ENCODE data around the gene KATNB1. TPM values are rescaled to one million over a fixed set of nuclear protein-coding genes. Genes with fewer than 3 reads are reported as not detected.
"Not testable (repeated sequence)": the region's sequence is repeated elsewhere in the genome, so short reads cannot be mapped to it uniquely, and the experiment has no call there.

KATNB1 gene
- total RNA-seq, 1 donor from 2014 or later = 8.4 TPM

DNA sequence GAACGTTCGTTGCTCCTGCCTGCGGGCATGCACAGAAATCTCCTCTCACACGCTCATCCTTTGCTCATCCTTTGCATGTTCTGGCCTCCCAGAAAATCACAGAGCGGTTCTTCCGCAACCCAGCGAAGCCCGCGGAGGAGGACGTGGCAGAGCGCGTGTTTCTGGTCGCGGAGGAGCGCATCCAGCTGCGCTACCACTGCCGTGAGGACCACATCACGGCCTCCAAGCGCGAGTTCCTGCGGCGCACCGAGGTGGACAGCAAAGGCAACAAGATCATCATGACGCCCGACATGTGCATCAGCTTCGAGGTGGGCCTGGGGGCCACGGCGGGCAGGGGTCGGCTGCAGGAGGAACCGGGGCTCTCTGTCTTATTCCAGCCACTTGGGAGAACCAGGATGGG is 9.6 kb upstream of the KATNB1 start:
- no peak for DNase-seq (ENCODE audit: low spot score)

DNA sequence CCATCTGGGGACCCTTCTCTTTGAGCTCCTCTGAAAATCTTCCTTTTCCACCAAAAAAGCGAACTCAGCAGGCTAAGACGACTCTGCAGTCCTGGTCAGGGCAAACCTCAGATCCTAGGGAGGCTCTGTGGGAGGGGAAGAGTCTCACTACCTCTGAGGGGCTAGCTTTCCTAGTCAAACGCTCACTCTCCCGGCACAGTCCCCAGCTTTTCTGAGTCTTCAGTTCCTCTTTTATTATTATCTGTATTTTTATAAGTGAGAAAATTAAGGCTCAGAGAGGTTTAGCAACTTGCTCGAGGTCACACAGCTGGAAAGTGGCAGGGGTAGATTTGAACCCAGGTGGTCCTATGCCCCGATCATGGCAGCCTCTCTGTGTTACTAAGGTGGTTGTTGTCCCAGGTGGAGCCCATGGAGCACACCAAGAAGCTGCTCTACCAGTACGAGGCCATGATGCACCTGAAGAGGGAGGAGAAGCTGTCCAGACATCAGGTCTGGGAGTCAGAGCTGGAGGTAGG is 9.1 kb upstream of the KATNB1 start:
- no peak for DNase-seq (ENCODE audit: low spot score)

DNA sequence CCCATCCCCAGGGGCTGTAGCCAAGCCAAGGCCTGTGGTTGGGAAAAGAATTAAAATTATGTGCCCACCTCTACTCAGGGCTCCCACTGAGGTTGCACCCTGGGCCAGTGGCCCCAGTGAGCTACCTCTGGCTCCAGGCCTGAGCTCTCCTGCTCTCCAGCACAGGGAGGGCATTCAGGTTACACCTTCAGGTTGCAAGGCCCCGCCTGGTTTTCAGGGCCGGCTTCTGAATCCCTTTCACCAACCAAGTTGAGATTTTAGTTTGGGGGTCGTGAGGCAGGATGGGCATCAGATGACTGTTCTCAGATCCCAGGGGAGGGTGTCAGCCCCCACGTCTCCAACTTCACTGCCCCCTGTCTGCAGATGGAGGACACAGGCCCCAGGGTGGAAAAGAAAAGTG is 8.0 kb upstream of the KATNB1 start:
- DNase-seq (ENCODE audit: low spot score) = no peak

DNA sequence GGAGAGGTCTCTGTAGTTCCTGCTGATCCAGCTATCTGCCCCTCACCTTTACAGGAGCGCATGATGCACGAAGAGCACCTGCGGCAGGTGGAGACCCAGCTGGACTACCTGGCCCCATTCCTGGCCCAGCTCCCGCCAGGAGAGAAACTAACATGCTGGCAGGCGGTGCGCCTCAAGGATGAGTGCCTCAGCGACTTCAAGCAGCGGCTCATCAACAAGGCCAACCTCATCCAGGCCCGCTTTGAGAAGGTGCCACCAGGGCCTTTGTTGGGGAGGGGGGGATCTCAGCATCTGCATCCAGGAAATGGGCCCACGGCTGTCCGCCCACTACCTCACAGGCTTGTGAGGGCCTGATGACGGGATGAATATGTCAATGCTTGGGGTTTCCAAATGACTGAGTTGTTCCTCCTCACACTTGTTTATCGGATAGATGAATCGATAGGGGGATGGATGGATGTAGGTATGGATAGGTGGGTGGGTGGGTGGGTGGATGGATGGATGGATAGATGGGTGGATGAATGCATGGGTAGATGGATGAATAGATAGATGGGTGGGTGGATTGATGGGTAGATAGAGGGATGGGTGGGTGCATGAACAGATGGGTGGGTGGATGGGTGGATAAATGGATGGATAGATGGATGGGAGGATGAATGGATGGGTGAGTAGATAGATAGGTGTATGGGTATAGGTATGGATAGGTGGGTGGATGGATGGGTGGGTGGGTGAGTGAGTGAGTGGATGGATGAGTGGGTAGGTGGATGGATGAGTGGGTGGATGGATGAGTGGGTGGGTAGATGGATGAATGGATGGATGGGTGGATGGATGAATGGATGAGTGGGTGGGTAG is 7.0 kb upstream of the KATNB1 start:
- DNase-seq (ENCODE audit: low spot score) = no peak

DNA sequence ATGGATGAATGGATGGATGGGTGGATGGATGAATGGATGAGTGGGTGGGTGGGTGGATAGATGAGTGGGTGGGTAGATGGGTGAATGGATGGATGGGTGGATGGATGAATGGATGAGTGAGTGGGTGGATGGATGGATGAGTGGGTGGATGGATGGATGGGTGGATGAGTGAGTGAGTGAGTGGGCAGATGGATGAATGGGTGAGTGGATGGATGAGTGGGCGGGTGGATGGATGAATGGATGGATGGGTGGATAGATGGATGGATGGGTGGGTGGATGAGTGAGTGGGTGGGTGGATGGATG is 6.4 kb upstream of the KATNB1 start:
- DNase-seq (ENCODE audit: low spot score) = no peak

DNA sequence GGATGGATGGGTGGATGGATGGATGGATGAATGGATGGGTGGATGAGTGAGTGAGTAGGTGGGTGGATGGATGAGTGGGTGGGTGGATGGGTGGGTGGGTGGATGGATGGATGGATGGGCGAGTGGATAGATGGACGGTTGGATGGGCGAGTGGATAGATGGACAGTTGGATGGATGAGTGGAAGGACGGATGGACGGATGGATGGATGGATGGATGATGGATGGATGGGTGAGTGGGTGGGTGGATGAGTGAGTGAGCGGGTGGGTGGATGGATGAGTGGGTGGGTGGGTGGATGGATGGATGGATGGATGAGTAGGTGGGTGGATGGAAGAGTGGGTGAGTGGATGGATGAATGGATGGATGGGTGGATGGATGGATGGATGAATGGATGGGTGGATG is 5.7 kb upstream of the KATNB1 start:
- not testable (repeated sequence) for DNase-seq (ENCODE audit: low spot score)

DNA sequence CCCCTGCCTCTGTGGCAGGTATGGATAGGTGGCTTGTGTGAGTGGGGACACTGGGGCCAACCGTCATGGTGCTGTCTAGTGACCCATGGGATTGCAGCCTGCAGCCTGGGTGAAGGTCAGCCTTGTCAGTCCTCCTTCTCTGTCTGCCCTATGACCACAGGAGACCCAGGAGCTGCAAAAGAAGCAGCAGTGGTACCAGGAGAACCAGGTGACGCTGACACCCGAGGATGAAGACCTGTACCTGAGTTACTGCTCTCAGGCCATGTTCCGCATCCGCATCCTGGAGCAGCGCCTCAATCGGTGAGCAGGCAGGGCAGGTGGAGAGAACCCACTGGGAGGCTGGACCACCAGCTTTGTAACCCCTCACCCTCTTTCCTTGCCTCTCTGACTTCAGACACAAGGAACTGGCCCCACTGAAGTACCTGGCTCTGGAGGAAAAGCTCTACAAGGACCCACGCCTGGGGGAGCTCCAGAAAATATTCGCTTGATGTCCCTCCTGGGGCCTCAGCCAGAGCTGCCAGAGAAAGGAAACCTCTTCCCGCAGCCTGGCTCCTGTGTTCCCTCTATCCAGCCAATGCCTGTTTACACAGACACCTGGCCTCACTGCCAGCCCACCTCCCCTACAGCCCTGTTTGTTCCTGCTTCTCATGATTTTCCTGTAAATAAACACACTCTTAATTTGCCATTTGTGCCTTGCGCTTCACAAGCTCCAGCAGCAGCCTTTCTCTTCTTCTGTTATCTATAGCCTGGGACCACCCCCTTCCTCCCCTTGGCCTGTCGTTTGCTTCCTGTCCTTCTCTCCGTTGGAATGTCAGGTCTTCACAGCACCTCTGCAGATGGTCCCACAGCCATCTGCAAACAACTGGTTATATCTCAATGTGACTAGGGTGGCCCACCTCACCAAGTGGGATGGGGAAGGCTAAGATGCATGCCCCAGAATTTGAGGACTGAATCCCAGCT is 4.5 kb upstream of the KATNB1 start:
- DNase-seq (ENCODE audit: low spot score) = no peak

DNA sequence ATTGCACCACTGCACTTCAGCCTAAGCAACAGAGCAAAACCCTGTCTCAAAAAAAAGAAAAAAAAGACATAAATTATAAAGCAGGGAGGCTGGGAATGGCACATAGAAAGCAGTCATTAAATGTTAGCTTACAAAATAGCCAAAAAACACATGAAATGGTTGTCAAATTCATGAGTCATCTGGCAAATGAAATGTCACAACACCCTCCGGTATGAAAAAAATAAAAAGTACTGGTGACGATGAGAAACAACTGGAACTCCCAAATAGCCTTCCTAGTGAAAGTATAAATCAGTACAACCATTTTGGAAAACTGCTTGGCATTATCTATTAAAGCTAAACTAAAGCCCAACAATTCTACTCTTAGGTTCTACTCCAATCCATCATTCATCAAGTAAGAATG is 3.5 kb upstream of the KATNB1 start:
- DNase-seq (ENCODE audit: low spot score) = no peak

DNA sequence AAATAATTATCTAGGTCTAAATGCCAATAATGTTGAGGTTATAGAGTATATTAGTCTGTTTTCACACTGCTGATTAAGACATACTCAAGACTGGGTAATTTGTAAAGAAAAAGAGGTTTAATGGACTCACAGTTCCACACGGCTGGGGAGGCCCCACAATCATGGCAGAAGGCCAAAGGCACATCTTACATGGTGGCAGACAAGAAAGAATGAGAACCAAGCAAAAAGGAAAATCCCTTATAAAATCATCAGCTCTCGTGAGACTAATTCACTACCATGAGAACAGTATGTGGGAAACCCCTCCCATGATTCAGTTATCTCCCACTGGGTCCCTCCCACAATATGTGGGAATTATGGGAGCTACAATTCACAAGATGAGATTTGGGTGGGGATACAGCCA is 2.9 kb upstream of the KATNB1 start:
- DNase-seq (ENCODE audit: low spot score) = no peak

DNA sequence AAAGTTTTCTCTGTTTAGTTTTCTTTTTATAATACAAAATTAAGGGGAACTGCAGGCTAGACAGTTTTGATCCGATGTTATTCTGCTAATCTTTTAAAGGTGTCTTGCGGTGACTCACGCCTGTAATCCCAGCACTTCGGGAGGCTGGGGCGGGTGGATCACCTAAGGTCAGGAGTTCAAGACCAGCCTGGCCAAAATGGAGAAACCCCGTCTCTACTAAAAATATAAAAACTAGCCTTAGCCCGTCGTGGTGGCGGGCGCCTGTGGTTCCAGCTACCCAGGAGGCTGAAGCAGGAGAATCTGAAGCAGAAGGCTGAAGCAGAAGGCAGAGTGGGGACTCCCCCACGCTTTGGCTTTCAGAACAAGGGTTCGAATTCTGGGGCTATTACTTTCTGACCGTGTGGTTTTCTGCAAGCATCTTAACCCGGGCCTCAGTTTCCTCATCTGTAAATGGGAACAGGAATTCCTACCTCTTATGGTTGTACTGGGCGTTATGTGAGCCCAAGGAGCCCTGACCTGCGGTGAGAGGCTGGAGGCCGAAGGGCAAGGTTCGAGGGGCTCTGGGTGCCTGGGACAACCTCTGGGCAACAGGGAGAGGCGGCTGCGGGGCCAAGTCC is 1.2 kb upstream of the KATNB1 start:
- DNase-seq (ENCODE audit: low spot score) = no peak

DNA sequence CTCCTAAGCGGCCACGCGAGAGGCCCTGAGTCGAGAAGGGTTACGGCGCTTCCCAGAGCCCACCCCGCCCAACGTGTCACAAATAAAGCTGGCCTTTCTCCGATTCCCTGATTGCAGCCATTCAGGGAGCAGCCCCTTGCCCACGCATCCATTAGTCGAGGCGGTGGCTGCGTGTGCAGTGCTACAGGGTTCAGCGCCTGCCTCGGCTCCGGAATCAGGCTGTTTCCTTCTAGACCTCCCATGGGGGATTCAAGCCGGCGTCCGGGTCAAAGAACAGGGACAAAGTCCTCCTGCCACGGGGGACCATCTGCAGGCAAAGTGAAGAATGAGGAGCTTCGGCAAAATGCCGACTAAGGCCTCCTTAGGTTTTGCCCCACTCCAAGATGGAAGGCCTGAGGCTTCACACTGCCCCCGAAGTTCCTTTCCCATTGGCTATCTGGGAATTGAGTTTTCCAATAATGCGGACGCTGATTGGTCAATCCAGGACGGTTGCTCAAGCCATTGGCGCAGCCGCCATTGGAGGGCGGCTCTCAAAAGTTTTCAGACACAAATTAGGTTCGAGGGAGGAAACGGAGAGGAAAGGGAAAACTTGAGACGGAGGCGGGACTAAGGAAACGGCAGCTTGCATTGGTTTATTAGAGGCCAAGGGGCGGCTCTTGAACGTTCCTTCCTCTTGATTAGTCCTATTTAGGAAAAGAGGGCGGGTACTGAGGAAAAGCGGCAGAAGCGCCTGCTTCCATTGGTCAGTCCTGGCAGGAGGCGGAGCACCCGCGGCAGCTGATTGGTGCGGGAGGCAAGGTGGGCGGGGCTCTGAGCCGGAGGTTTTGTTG is 430 bp upstream of the KATNB1 start:
- DNase-seq (ENCODE audit: low spot score) = peak; percentile 100

DNA sequence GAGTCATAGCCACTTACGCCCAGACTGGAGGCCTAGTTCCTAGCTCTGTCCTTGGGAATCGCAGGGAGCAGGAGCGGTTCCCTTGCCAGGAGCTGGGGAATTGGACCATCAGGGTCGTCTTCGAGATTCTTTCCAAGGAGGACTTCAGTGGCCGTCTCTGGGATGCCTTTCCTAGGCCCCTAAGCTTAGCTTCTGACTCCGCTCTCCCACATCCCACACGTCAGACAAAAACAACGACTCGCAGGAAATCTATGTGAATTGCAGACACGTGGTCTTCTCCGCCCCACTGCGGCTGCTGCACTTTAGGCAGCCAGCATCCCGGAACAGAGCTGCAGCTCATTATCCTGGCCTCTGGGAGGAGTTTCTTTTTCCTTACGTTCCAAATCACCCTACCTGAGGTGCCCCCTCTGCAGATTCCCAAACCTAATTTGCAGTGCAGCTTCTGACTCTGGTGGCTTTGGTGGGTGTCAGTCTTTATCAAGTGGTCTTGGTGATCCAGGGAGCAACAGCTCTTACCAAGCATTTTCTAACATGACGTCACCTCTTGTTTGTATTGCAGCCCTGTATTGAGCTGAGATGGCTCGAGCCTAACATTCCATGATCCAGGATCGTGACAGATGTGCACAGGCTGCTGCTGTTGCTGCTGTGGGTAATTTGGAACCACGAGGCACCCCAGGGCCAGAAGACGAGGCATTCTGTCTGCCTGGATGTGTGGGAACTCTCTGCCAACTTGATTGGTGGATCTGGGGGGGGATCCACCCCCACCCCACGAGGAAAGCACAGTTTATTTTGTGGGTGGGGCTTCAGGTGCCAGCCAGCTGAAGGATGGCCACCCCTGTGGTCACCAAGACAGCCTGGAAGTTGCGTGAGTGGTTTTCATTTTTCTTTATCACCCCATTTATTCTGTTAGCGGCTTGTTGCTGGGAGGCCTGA is 1.1 kb downstream of the KATNB1 start:
- peak; percentile 90 for DNase-seq (ENCODE audit: low spot score)

DNA sequence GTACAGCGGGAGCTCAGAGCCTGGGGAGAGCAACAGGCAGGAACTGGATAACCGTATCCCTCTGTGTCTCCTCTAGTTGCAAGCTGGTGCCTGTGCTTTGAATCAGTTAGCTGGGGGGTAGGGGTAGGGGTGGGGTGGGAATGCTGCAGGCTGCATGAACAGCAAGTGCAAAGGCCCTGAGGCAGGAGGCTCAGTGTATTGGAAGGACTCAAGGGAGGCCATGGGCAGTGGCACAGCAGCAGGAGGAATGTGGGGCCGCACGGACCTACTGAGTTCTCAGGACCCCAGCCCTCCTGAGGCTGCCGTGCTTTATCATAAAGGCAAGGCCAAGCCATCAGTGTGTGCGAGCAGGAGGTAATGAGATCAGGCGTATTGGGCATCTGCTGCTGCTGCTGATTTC is 3.3 kb downstream of the KATNB1 start:
- DNase-seq (ENCODE audit: low spot score) = no peak

DNA sequence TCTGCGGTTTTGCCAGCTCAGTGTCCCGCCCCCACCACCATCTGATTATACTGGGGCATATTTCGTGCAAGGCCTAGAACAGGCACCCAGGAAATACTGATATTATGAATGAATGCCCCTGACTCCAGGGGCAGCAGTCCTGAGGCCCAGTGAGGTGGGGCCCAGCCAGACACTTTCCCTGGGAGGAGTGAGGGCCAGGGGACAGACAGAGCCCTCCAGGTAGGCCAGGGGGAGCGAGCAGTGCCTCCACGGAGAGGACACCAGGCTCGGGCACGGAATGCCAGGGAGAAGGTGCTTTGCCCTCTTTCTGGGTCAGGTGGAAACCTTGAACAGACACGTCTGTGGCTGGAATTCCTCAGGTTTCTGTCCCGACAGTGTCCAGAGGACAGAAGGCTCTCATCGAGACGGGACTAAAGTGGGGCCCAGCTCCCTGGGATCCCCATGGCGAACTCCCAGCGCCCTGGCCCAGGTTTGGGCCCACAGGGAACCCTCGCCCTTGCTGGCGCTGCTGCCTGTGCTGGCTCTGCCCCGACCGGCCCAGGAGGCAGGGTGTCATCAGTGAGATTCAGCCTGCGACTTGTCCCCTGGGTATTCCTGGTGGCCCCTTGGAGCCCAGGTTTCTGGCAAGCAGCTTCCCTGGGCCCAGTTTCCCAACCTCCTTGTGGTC is 4.3 kb downstream of the KATNB1 start:
- no peak for DNase-seq (ENCODE audit: low spot score)

DNA sequence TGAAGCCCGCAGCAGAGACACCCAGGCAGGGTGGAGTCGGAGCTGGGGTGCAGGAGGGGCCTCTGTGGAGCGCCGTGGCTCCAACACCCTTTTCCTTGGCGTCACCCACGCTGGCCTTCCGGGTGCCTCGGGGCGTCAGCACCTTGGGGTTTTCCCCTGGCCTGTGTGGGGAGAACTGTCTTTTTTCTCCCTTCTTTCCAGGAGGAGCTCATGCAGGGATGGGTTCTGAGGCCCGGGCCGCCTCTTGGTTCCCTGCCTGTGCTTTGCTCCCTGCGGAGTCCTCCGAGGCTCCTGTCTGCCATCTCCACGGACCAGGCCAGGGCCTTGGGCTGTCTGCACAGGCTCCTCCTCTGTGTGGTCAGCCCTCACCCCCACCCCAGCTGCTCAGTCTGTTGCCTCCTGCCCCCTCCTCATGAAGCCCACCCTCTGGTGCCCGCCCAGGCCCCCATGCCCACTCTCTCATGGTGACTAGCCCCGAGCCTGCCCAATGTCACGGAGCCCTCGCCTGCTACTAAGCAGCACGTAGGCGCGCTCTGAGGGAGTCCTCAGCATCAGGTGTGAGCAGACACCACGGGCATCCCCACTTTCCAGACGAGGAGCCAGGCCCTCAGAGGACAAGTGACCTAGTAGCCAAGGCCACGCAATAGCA is 5.0 kb downstream of the KATNB1 start:
- DNase-seq (ENCODE audit: low spot score) = no peak

DNA sequence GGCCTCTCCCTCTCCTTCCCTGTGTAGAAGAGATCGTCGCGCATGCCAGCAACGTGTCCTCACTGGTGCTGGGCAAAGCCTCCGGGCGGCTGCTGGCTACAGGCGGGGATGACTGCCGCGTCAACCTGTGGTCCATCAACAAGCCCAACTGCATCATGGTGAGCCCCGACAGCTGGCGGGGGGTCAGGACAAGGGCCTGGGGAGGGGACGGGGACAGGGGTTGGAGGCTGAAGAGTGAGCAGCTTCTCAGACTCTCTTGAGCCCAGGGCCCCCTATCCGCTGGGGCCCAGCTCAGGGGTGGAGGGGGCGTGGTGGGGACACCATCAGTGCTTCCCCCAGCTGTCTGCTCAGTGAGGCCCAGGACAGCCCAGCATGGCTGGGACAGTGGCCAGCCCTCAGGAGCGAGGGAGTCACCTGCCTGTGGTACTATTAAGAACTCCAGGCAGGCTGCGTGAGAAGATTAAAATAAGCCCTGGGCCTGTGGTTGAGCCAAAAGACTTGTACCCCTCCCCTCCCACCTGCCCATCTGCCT is 6.2 kb downstream of the KATNB1 start:
- no peak for DNase-seq (ENCODE audit: low spot score)

DNA sequence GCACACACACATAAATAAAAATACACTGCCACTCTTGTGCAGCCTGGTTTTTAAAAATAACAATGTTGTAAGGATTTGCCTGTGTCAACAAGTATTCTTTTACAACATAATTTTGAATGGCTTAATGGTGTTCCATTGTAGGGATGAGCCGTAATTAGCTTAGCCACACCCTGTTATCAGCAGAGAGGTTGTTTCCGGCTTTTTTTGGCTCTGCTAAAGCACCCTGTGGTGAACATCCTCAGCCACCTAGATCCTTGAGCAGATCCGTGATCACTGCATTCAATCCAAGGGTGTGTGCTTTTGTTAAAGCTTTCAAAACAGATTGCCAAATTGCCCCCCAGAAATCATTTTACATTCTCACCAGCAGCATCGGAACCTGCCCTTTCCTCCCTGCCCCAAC is 7.0 kb downstream of the KATNB1 start:
- DNase-seq (ENCODE audit: low spot score) = no peak

DNA sequence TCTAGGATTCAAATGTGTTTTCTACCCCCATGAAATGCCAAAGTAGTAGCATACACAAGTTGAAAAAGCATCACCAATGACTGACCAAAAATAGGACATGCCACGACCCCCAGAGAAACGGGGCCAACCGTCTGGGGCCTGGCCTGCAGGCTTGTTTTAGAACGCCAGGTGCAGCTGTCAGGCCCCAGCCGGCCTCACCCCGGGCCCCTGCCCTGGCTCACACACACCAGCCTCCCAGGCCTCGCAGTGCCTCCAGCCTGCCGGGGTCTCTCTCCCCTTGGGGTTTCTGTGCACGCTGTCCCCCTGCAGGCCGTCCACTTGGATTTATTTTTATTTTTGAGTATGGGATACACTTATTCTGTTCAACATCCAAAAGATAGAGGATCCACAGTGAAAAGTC is 7.9 kb downstream of the KATNB1 start:
- DNase-seq (ENCODE audit: low spot score) = no peak

Measured in umbilical cord (tissue), 2 donors.